ENCODE measurements around the gene TRIML1. TPM values are rescaled to one million over a fixed set of nuclear protein-coding genes. Genes with fewer than 3 reads are reported as not detected.

The TRIML1 gene
- total and polyA plus RNA-seq, 9 of the 15 experiments (the other 6 are each of a cell fraction or from before 2014, with no cell fraction given) = 0.10 TPM; not detected in 8

DNA sequence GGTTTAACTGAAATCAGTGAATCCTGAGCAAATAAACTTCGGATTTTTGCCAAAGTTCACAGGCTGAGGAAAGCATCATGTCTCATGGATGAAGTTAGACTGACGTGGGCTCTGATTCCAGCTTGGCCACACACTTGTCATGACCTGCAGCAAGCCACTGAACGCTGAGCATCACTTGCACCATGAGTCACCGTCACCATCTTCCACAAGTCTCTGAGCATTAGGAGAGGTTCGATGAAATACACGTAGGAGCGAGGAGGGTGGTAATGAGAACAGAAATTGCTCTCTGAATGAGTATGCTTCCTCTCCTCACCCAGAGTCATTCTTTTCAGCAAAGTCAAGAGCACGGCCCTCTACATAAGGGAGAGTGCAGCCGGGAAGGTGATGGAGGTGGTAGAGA, 26.1 kb upstream of the TRIML1 start (continued):
- no peak for TF ChIP-seq ZBTB8A (IDR thresholded peaks at IDR 0.05; ENCODE audit: partially characterized antibody)

DNA sequence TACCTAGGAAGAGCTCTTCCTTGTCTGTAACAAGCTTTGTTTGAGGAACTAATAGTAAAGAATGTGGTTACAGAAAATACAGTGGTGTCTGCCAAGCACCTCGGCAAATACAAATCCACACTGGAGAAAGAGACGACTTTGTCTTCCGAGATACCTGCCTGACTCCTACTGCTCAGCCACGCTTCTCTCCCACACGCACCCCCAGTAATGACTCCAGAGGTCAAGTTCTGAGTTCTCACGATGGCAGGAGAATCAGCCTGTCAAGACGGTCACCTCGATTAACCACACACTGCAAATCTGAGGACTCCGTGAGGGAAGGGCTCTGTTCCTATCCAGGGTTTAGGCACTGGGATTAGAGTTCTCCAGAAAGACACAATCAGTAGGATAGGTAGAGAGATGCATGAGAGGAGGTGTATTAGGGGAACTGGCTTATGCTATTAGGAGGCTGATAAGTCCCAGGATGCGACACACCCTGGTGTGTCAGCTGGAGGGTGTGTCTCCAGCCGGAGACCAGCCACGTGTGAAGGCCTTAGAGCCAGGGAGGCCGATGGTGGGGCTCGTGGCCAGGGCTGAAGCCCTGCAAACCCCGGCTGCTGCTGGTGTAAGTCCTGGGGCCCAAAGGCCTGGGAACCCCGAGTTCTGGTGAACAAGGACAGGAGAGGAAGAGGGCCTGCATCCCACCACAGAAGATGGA, 21.5 kb upstream of the TRIML1 start:
- DNase-seq (ENCODE audit: extremely low read depth in 1 of 4, low spot score in 3 of 4) = no peak
- Histone ChIP-seq H3K4me3 (no peak overlapping the region), H3K9ac (ENCODE audit: insufficient read depth in 1 of 2, low read depth in 2 of 2, low read length in 2 of 2) (no peak overlapping the region), H3K9me3 (replicated peaks; ENCODE audit: control insufficient read depth, insufficient read depth, low read depth, low read length) (no peaks in the 10 kb centered on the region), H3K36me3 (ENCODE audit: control insufficient read depth, insufficient read depth, low read length) (no peaks in the 10 kb centered on the region), H3K4me1 (replicated peaks in 1 of 2; ENCODE audit: control insufficient read depth in 2 of 2, insufficient read depth in 2 of 2, low read length in 2 of 2) (no peaks in the 10 kb centered on the region), H4K20me1 (replicated peaks; ENCODE audit: control insufficient read depth, insufficient read depth, low read length) (no peaks in the 10 kb centered on the region), H3K27me3 (ENCODE audit: control insufficient read depth in 2 of 2, insufficient read depth in 2 of 2, low read length in 2 of 2) (peaks cover 0 to 7% of the 10 kb centered on the region in 2 experiments; a peak in 1 of 5 replicates), H3K4me2 (ENCODE audit: insufficient read depth, low read length) (no peak overlapping the region), H2AFZ (ENCODE audit: low read depth, low read length) (no peak overlapping the region), H3K79me2 (ENCODE audit: control insufficient read depth, insufficient read depth, low read length) (no peaks in the 10 kb centered on the region), H3K9me1 (ENCODE audit: control insufficient read depth, insufficient read depth, low read length) (no peaks in the 10 kb centered on the region), H3K27ac (ENCODE audit: extremely low read depth, low read depth, low read length) (no peak overlapping the region)
- POLR2A ChIA-PET = no interaction called here
- intact Hi-C loops (cut with micrococcal nuclease) = no loop called here
- CTCF ChIA-PET (ENCODE audit: low intra/inter-chr PET ratio) = no interaction called here
- WGBS (ENCODE audit: insufficient coverage, low coverage, missing lambda C conversion rate) = 0% methylated on average over 16 of the region's 16 CpGs
- no peak for TF ChIP-seq SMAD3 (CRISPR knock-in tag; conservative IDR thresholded peaks at IDR 0.05)
- TF ChIP-seq ZNF830 (CRISPR knock-in tag; IDR thresholded peaks at IDR 0.05) = no peak
- no peak for TF ChIP-seq MEF2A (IDR thresholded peaks at IDR 0.05; ENCODE audit: control insufficient read depth, low read depth, low read length)
- no peak for TF ChIP-seq GABPB2 (CRISPR knock-in tag; conservative IDR thresholded peaks at IDR 0.05)
- no peak for ATAC-seq
- in situ Hi-C loops (cut with MboI) = no loop called here
- no peak for FAIRE-seq
- no TSS peak for BruUV-seq (replicated peaks)
